ENCODE data around the gene INKA2.

GRCh38 chr1:111723871-111724270, 15.3 kb downstream of the INKA2 start:
- no peak for TF ChIP-seq CTCF (IDR thresholded peaks at IDR 0.05)
- TF ChIP-seq POLR2A (IDR thresholded peaks at IDR 0.05) = no peak
